SK-N-MC (cell line): ENCODE measurements around the gene TFAM.

Source experiments
- EZH2 ChIP-seq: fragments of 200-600 bp; sonication (generic); IDR thresholded peaks from one replicate; pipeline ENCODE4 v1.6.1; 2017; ENCODE audit warnings: antibody characterized with exemption
- POLR2AphosphoS5 ChIP-seq: IDR thresholded peaks from 2 replicates; pipeline ENCODE4 v1.6.1; 2012; ENCODE audit warnings: mild to moderate bottlenecking, low read depth, low read length, borderline replicate concordance

DNA sequence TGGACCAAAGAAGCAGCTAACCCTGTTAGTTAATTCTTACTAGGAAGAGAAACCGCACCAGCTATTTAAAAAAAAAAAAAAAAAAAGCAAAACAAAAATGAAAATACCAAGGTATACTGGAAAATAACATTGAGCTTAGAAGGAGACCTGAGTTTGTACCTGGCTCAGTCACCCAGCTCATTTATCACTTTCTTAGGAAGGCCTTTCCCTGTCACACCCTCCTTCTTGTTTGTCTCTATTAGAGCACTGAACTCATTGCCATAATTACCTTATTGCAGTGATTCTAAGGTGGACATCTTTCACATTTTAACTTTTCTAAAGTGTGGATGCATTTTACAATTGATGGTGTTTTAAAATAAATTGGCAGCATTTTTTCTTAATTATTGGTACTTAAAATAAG is 26.3 kb upstream of the TFAM start:
- TF ChIP-seq EZH2 = no peak
- TF ChIP-seq POLR2AphosphoS5 = no peak
